Bronchial epithelial cell (primary cell): ENCODE data around the gene ANKRD42. TPM values are rescaled to one million over a fixed set of nuclear protein-coding genes. Genes with fewer than 3 reads are reported as not detected.

Experiments used
- DNase-seq: peaks from one replicate; pipeline ENCODE4 v3.0.0-alpha.2; 2010; ENCODE audit warnings: low read depth
- FAIRE-seq: peaks from 2 replicates; lab custom pipeline; 2011; peaks lifted over from hg19 to GRCh38; lab: Jason Lieb, UNC
- H3K27me3 ChIP-seq: 2 replicates; pipeline ENCODE4 v1.5.1; 2011; ENCODE audit warnings: low read length; ENCODE audit not compliant: control insufficient read depth, insufficient read depth
- H3K36me3 ChIP-seq: 2 replicates; pipeline ENCODE4 v1.5.1; 2011; ENCODE audit warnings: low read length; ENCODE audit not compliant: control insufficient read depth, insufficient read depth
- H3K4me3 ChIP-seq: 2 replicates; pipeline ENCODE4 v1.5.1; 2011; ENCODE audit warnings: mild to moderate bottlenecking, low read depth, low read length, control low read depth
- total RNA-seq: library from RNA; depleted of rRNA; stranded (reverse); fragments of >200 nt; gene quantifications from 2 replicates; pipeline ENCODE4 v1.2.1, GENCODE V29; 2014
- TF ChIP-seq, protein P1 (sequence below): IDR thresholded peaks from 2 replicates; pipeline ENCODE4 v1.5.1; 2011; ENCODE audit warnings: mild to moderate bottlenecking, moderate library complexity, low read length, control low read depth, inconsistent platforms; ENCODE audit not compliant: insufficient read depth, severe bottlenecking

Gene ANKRD42
- 4.7 and 8.3 TPM in 2 replicates for total RNA-seq

DNA sequence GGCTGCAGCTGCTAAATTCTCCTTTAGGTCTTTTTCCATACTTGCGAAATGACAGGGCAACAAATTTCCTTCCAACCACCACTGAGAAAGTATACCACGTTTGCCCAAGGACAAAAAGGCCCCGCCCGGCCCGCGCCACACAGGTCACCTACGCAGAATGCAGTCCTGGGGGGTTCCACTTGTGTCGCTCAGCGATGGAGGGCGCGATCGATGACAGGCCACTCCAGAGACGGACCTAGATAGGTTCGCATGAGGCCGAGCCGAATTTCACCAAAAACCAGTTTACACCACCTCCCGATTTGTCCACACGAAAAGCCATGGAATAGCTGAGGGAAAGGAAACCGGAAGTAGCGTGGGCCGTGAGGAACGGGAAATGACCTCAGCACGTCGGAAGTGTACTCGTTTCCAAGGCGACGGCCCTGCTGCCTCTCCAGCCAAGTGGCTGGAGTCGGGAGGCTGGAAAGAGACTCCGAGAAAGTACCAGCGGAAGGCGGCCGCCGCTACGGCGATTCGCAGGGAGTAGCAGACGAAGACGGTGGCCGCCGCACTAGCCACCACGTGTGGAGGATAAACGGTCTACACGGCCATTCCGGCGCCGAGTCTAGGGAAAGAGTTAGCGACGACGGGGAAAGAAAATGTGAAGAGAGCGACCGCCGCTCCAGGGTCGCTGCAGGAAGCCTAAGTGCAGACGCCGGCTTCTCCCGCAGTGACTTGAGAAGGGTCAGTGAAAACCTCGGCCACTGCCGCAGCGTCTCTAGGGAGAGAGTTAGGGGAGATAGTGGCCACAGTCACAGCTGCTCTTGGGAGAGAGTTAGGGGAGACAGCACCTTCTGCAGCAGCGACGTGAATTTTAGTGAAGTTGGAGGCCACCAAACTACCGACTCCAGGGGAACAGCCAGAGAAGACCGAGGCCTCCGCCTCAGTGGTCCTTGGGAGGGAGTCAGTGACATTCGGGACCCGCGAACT lies at the start of gene ANKRD42:
ANKRD42 (plus strand) TSS at position 398 of the 966 bp plus-strand sequence. CDS start 959 bp downstream, outside the sequence.
- peaks cover 1% of the 10 kb centered on the region for H3K36me3 ChIP-seq
- FAIRE-seq, result no peak
- peak; percentile 93 for DNase-seq
- TF ChIP-seq, protein P1, sequence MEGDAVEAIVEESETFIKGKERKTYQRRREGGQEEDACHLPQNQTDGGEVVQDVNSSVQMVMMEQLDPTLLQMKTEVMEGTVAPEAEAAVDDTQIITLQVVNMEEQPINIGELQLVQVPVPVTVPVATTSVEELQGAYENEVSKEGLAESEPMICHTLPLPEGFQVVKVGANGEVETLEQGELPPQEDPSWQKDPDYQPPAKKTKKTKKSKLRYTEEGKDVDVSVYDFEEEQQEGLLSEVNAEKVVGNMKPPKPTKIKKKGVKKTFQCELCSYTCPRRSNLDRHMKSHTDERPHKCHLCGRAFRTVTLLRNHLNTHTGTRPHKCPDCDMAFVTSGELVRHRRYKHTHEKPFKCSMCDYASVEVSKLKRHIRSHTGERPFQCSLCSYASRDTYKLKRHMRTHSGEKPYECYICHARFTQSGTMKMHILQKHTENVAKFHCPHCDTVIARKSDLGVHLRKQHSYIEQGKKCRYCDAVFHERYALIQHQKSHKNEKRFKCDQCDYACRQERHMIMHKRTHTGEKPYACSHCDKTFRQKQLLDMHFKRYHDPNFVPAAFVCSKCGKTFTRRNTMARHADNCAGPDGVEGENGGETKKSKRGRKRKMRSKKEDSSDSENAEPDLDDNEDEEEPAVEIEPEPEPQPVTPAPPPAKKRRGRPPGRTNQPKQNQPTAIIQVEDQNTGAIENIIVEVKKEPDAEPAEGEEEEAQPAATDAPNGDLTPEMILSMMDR, result no peak
- H3K4me3 ChIP-seq, result peak within 1 kb of the TSS; percentile 71
- H3K27me3 ChIP-seq, result no peaks in the 10 kb centered on the region

DNA sequence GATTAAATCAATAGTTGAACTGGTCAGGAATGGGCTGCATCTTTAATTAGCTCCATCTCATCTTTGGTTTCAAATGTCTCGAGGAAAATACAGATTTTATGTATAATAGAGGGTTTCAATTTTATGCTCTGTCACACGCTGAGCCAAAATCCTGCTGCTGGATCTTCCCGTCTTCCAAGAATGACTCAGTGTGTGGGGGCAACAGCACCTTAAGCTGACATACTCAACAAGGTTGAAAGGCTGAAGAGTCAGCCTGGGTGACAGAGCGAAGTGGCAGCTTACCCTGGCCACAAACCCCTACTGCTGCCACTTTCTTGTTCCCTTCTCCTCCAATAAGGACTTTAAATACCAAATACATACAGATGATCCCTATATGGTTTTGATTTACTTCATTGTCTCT lies 45.6 kb upstream of the ANKRD42 start:
- no peaks in the 10 kb centered on the region for H3K27me3 ChIP-seq
- TF ChIP-seq, protein P1, result no peak
- no peak overlapping the region for H3K4me3 ChIP-seq
- no peaks in the 10 kb centered on the region for H3K36me3 ChIP-seq
- FAIRE-seq (no peak), DNase-seq (no peak)

DNA sequence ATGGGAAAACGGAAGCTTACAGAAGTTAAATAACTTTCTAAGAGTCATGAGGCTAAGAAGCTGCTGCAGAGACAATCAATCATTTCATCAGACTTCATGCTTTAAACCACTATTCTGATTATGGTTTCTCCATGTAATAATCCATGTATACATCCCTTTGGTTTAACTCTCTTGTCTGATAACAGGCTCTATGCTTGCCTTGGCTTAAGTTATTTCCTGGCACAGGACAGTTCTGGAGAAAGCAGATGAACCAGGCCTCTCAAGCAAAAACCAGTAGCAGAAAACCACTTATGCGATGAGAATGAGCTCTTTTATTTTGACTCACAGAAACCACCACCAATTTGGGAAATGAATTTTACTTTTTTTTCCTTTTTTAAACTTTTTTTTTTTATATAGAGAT lies 43.1 kb upstream of the ANKRD42 start:
- Histone ChIP-seq H3K27me3 (no peaks in the 10 kb centered on the region), H3K4me3 (no peak overlapping the region), H3K36me3 (no peaks in the 10 kb centered on the region)
- TF ChIP-seq, protein P1, result no peak
- DNase-seq, result no peak
- no peak for FAIRE-seq

DNA sequence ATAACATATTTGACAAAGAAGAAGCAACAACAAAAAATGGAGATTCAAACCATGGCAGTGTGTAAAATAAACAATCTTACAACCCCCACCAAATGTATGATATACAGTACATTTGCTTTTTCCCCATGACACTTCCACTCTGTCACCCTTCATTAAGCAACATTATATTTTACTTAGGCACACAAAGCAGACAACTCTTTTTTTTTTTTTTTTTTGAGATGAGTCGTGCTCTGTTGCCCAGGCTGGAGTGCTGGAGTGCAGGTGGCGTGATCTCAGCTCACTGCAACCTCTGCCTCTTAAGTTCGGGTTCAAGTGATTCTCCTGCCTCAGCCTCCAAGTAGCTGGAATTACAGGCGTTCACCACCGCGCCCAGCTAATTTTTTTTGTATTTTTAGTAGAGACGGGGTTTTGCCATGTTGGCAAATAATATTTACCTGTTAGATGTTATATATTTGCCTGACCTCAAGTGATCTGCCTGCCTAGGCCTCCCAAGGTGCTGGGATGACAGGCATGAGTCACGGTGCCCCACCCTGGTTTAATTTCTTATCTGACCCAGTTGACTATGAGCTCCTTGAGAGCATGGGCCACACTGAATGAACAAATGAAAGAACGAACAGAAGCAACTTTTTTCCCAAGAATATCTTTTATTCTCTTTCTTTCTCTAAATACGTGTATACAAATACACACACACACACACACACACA lies 42.1 kb upstream of the ANKRD42 start:
- TF ChIP-seq, protein P1, result no peak
- no peaks in the 10 kb centered on the region for H3K36me3 ChIP-seq
- FAIRE-seq (no peak), DNase-seq (peak; percentile 63)
- no peaks in the 10 kb centered on the region for H3K27me3 ChIP-seq
- H3K4me3 ChIP-seq, result no peak overlapping the region

DNA sequence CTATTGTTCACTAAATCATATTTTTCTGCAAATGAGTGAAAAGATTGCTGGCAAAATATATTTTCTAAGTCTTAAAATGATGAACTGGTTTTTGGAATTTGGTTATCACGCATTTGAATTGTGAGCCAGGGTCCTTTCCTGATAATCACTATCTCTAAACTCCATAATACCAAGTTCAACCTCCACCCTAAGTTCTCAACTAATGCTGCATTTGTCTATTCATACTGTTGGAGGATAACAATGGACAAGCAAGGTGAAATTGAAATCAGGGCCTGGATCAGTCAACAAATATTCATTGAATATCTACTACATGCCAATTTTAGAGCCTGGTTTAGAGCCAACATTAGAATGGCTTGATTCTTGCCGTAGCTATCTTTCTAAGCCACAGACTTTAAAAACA lies 41.2 kb upstream of the ANKRD42 start:
- FAIRE-seq, result no peak
- Histone ChIP-seq H3K4me3 (no peak overlapping the region), H3K27me3 (no peaks in the 10 kb centered on the region), H3K36me3 (no peaks in the 10 kb centered on the region)
- TF ChIP-seq, protein P1, result no peak
- DNase-seq, result no peak
